Loucy (cell line): ENCODE data around the gene EPB41L5.

Experiments used
- H2AFZ ChIP-seq: fragments of 200-600 bp; sonication (generic); 2 replicates; pipeline ENCODE4 v1.6.0; 2016; ENCODE audit warnings: antibody characterized with exemption, mild to moderate bottlenecking, low read length, moderate library complexity
- H3F3A ChIP-seq: fragments of 200-600 bp; 2 replicates; pipeline ENCODE4 v1.6.0; 2016; ENCODE audit warnings: antibody characterized with exemption, low read depth, mild to moderate bottlenecking
- H3K27me3 ChIP-seq: fragments of 200-600 bp; sonication (generic); 2 replicates; pipeline ENCODE4 v1.6.1; 2014; ENCODE audit warnings: low read length, mild to moderate bottlenecking; ENCODE audit not compliant: insufficient read depth, poor library complexity, severe bottlenecking
- H3K36me3 ChIP-seq: fragments of 200-600 bp; sonication (generic); 2 replicates; pipeline ENCODE4 v1.6.1; 2016; ENCODE audit warnings: low read length; ENCODE audit not compliant: insufficient read depth
- H3K4me1 ChIP-seq: fragments of 200-600 bp; sonication (generic); 2 replicates; pipeline ENCODE4 v1.5.1; 2014; ENCODE audit warnings: low read length, mild to moderate bottlenecking; ENCODE audit not compliant: insufficient read depth, poor library complexity, severe bottlenecking
- H3K4me2 ChIP-seq: fragments of 200-600 bp; sonication (generic); 2 replicates; pipeline ENCODE4 v1.6.0; 2014; ENCODE audit warnings: antibody characterized with exemption, low read length, low read depth, mild to moderate bottlenecking; ENCODE audit not compliant: poor library complexity, severe bottlenecking
- H3K4me3 ChIP-seq: fragments of 200-600 bp; sonication (generic); 2 replicates; pipeline ENCODE4 v1.5.1; 2014; ENCODE audit warnings: low read length, mild to moderate bottlenecking, mixed read lengths; ENCODE audit not compliant: poor library complexity, severe bottlenecking
- H3K79me2 ChIP-seq: fragments of 200-600 bp; sonication (generic); 2 replicates; pipeline ENCODE4 v1.6.1; 2014; ENCODE audit warnings: low read length; ENCODE audit not compliant: insufficient read depth
- H3K9ac ChIP-seq: fragments of 200-600 bp; sonication (generic); 2 replicates; pipeline ENCODE4 v1.6.0; 2014; ENCODE audit warnings: mild to moderate bottlenecking, low read depth, low read length, moderate library complexity; ENCODE audit not compliant: poor library complexity, severe bottlenecking
- H3K9me2 ChIP-seq: fragments of 200-600 bp; sonication (generic); replicated peaks from 2 replicates; pipeline ENCODE4 v1.6.1; 2016; ENCODE audit warnings: low read depth, low read length, mixed read lengths
- H3K9me3 ChIP-seq: fragments of 200-600 bp; sonication (generic); 2 replicates; pipeline ENCODE4 v1.6.1; 2014; ENCODE audit warnings: mild to moderate bottlenecking, antibody characterized with exemption, low read length, low read depth; ENCODE audit not compliant: insufficient read depth
- H4K20me1 ChIP-seq: fragments of 200-600 bp; sonication (generic); 2 replicates; pipeline ENCODE4 v1.6.0; 2014; ENCODE audit warnings: antibody characterized with exemption, low read length, mild to moderate bottlenecking; ENCODE audit not compliant: insufficient read depth, poor library complexity, severe bottlenecking
- EZH2phosphoT487 ChIP-seq: fragments of 200-600 bp; IDR thresholded peaks from 2 replicates; pipeline ENCODE4 v1.6.1; 2018; ENCODE audit warnings: antibody characterized with exemption, mild to moderate bottlenecking, moderate library complexity, borderline replicate concordance
- TF ChIP-seq, protein P1 (sequence below): fragments of 200-600 bp; sonication (generic); conservative IDR thresholded peaks from 2 replicates; pipeline ENCODE4 v1.5.1; 2014; ENCODE audit warnings: mild to moderate bottlenecking, antibody characterized with exemption, low read length

EPB41L5 gene

GRCh38 chr2:120001471-120001870 lies 11.4 kb upstream of the EPB41L5 start:
- Histone ChIP-seq H3F3A (no peaks in the 10 kb centered on the region), H3K9me3 (no peaks in the 10 kb centered on the region), H3K4me2 (no peak overlapping the region), H3K4me1 (no peaks in the 10 kb centered on the region), H3K27me3 (no peaks in the 10 kb centered on the region), H3K9ac (no peak overlapping the region), H3K36me3 (no peaks in the 10 kb centered on the region), H4K20me1 (no peaks in the 10 kb centered on the region), H3K9me2 (no peaks in the 10 kb centered on the region), H3K79me2 (no peaks in the 10 kb centered on the region), H2AFZ (no peak overlapping the region), H3K4me3 (no peak overlapping the region)
- TF ChIP-seq, protein P1, sequence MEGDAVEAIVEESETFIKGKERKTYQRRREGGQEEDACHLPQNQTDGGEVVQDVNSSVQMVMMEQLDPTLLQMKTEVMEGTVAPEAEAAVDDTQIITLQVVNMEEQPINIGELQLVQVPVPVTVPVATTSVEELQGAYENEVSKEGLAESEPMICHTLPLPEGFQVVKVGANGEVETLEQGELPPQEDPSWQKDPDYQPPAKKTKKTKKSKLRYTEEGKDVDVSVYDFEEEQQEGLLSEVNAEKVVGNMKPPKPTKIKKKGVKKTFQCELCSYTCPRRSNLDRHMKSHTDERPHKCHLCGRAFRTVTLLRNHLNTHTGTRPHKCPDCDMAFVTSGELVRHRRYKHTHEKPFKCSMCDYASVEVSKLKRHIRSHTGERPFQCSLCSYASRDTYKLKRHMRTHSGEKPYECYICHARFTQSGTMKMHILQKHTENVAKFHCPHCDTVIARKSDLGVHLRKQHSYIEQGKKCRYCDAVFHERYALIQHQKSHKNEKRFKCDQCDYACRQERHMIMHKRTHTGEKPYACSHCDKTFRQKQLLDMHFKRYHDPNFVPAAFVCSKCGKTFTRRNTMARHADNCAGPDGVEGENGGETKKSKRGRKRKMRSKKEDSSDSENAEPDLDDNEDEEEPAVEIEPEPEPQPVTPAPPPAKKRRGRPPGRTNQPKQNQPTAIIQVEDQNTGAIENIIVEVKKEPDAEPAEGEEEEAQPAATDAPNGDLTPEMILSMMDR = no peak
- no peak for TF ChIP-seq EZH2phosphoT487

- Histone ChIP-seq H3K9ac (no peak overlapping the region), H3K4me2 (no peak overlapping the region), H3F3A (no peaks in the 10 kb centered on the region), H3K9me2 (no peaks in the 10 kb centered on the region), H4K20me1 (no peaks in the 10 kb centered on the region), H2AFZ (no peak overlapping the region; the same call in 1 of the 2 replicates), H3K79me2 (no peaks in the 10 kb centered on the region), H3K27me3 (no peaks in the 10 kb centered on the region), H3K4me3 (no peak overlapping the region), H3K9me3 (no peaks in the 10 kb centered on the region), H3K36me3 (no peaks in the 10 kb centered on the region), H3K4me1 (no peaks in the 10 kb centered on the region)
- TF ChIP-seq, protein P1 = no peak
- TF ChIP-seq EZH2phosphoT487 = no peak
These were observed 8.6 kb upstream of the EPB41L5 start for GRCh38 chr2:120004254-120004653.

DNA sequence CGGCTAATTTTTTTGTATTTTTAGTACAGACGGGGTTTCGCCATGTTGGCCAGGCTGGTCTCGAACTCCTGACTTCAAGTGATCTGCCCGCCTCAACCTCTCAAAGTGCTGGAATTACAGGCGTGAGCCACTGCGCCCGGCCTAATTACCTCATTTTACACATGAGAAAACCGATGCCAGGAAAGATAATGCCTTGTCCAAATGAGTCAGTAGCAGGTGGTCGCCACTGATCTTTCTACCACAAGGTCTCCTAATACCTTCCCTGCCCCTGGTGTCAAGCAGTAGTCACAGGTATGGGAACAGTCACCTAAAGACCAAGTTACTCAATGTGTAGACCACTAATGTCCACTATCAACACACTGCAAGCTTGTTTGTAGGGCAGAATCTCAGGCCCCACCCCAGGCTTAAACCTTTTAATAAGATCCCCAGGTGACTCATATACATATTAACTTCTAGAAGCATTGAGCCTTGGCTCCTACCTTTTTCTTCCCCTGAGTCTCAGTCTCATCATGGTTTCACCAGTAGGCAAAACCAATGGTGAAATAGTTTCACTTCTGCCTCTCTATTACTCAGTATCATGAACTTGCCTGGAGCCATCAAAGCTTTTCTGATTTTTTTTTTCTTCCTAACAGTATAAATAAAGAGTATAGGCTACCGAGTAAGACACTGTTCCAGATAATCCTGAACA lies 6.9 kb upstream of the EPB41L5 start:
- no peaks in the 10 kb centered on the region for H3K79me2 ChIP-seq
- H3K9me3 ChIP-seq = no peaks in the 10 kb centered on the region
- H3K4me3 ChIP-seq = no peak overlapping the region
- no peak for TF ChIP-seq EZH2phosphoT487
- TF ChIP-seq, protein P1 = no peak
- no peak overlapping the region for H2AFZ ChIP-seq
- no peaks in the 10 kb centered on the region for H3K27me3 ChIP-seq
- H3K4me1 ChIP-seq = no peaks in the 10 kb centered on the region
- no peaks in the 10 kb centered on the region for H3F3A ChIP-seq
- H3K9ac ChIP-seq = no peak overlapping the region
- no peaks in the 10 kb centered on the region for H3K36me3 ChIP-seq
- no peak overlapping the region for H3K4me2 ChIP-seq
- no peaks in the 10 kb centered on the region for H3K9me2 ChIP-seq
- no peaks in the 10 kb centered on the region for H4K20me1 ChIP-seq
